GM21576 (cell line): ENCODE measurements around the gene OXGR1.

ENCODE experiments used
- ATAC-seq: cut with Tn5 transposase; IDR thresholded peaks from one replicate; pipeline ENCODE4 v1.9.1; 2021; ENCODE audit warnings: mild to moderate bottlenecking, moderate library complexity; ENCODE audit not compliant: unreplicated experiment

OXGR1 gene

DNA sequence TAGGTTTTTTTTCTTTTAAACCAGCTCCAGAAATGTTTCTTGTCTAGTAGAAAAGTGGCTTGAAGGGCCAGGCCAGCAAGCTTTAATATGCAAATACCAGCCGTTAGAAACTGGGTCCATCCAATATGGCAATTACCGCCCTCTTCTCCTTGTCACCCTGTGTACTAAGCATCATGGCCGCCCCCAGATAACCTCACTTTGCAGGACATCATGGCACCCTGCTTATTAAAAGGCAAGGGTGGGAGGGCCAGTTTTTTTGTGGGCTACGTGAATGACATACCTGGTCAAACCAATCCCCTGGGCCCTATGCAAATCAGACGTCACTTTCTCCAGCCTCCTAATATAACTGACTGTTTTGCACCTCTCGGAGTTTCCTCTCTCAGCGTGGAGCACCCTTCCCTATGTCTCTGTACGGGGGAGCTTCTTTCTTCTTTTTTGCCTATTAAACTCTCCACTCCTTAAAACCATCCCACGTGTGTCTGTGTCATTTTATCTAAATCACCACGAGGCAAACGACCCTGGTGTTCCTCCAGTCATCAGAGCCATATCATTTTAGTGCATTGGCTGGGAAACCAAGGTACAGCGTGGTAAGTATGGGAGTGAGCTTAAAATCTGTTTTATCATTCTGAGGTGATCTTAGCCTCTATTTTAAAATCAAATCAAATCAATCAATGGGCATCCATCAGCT lies 27.7 kb downstream of the OXGR1 start:
- ATAC-seq = no peak

DNA sequence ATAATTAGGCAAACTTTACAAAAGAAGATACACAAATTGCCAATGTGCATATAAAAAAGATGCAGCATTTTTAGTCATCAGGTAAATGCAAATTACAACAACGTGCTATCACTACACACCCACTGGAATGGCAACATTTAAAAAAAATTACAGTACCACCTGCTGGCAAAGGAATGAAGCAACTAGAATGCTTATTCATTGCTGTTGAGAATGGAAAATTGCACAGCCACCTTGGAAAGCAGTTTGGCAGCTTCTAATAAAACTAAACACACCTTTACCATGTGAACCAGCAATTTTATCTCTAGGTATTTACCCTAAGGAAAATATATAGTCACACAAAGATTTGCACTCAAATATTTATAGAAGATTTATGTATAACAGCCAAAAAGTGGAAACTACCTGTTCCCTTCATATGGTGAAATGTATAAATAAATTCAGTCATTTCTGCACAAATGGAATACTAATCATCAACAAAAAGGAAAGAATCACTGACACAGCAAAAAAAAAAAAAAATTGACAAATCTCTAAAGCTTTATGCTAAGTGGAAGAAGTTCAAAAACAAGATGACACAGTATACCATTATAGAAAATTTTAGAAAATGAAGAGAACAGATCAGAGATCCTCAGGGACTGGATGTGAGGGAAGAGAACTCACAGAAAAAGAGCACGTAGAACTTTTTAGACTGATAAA lies 30.3 kb downstream of the OXGR1 start:
- no peak for ATAC-seq

DNA sequence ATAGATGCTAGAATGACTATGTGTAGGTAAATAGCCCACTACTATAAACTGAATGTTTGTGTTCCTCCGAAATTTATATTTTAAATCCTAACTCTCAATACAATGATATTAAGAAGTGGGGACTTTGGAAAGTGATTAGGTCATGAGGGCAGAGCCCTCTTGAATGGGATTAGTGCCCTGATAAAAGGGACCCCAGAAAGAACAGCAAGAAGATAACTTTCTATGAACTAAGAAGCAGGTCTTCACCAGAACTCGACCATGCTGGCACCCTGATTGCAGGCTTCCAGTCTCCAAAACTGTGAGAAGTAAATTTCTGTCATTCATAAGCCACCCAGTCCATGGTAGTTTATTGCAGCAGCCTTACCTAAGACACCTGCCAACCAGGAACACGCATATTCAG lies 33.9 kb downstream of the OXGR1 start:
- ATAC-seq = no peak

DNA sequence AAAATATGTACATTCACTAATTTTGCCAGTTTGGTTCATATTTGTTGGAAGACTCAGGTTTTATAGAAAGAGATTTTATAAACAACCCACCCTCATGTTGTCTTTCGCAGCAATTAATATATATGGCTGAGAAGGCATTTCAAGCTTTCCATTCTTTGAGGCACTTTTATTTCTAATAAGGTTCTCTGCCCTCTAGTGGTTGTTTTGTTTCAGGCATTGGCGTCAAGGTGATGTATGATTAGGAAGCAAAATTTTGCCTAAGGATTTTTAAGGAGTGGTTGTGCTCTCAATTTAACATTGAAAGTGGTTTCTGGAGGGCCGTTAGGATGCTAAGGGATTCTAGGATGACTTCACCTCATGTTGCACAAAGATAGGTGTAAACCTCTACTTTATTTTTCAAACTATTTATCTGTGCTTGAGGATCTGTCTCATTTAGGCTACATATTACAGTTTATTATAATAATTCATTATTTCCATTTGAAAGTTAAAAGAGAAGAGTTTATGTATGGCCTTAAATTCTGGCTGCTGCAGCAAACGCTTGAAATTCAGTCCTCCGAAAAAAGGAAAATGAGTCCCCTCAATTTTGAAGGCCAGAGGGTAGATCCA lies 35.9 kb downstream of the OXGR1 start:
- peak; percentile 59 for ATAC-seq

DNA sequence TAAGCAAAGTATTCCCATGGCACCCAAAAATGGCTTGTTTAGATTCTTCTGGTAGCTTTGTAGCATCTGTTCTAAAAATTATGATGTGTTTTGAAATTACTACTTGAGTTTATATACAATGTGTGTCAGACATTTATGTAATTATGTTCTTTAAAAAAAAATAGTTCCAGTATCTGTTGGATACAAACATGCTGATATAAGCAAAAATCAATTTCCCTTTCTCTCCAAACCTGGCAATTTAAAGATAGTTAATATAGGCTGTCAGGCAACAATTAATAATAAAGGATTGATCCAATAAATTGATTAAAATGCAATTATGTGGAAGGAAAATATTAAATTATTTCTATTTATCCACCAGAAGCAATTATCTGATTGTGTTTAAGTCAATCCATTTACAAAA lies 41.7 kb downstream of the OXGR1 start:
- ATAC-seq = no peak

DNA sequence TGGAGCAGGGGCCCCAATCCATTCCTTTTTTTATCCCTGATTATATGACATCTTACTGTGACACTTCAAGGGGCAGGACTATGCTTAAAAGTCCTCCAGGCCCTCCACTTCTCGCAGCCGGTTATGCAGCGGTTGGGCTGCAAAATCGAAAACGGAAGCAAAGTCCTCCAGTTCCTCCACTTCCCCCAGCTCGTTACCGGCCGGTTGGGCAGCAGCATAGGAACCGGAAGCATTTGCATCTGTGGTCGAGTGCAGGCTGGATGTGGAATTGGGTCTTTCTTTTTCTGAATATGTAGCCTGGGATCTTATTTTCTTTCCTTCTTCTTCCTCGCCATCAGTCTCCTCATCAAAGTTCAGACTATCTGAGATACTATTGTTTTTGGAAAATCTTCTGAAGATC lies 46.1 kb downstream of the OXGR1 start:
- ATAC-seq = no peak

DNA sequence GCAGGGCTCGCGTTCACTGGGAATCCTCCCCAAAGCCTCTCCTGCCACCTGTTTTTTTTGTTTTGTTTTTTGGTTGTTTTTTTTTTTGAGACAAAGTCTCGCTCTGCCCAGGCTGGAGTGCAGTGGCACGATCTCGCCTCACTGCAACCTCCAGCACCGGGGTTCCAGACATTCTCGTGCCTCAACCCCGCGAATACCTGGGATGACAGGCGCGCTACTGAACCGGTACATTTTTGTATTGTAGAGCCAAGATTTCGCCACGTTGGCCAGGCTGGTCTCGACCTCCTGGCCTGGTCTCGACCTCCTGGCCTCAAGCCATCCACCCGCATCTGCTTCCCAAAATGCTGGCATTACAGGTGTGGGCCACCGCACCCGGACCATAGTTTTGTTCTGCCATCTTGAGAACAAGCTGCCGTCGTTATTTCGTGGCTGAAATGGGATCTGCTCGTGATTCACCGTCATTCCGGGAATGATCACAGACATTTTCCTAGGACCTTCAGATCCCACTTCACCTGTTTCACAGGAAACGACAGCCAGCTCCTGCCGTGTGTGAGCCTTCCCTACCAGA lies 46.8 kb downstream of the OXGR1 start:
- ATAC-seq = no peak

DNA sequence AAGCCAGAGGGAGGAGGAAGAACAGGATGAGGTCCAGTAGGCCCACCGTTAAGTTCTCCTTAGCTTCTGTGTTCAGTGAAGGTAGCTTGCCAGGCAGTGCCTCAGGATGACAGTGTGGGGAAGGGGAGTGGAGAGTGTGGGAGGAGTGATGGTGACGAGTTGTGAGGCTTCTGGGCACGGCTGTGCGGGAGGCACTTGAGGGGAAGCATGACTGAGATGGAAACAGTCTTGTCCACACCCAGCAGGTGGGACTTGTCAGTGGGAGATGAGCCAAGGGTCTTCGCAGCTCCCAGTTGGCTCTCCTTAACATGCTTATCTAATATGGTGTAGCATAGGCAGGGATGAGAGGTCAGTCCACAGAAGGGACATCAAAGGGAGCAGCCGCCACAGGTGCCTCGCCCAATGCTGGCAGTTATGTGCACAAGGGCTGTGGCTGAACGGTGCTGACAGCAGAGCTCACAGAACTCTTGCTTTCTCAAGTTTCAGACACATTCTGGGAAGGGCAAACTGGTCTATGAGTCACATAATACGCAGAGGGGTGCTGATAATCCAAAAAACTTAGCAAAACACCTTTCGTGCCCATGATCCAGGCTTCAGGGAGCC lies 47.5 kb downstream of the OXGR1 start:
- ATAC-seq = no peak

DNA sequence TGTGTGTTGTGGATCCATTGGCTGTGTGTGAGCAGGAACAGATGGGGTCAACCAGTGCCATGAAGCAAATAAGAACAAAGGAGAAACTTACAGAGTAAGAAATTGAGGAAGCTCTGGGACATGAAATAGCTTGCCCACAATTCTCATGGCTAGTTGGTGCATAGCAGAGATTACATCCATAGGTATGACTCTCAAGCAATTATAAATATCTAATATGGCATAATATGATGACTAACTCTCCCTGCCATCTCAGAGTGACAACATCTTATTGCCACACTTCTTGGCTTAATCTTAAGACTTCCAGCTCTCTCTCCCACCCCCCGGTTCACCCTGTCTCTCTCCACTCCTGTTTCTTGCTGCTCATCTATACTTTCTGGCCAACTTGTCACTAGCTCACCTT lies 53.3 kb downstream of the OXGR1 start:
- no peak for ATAC-seq

DNA sequence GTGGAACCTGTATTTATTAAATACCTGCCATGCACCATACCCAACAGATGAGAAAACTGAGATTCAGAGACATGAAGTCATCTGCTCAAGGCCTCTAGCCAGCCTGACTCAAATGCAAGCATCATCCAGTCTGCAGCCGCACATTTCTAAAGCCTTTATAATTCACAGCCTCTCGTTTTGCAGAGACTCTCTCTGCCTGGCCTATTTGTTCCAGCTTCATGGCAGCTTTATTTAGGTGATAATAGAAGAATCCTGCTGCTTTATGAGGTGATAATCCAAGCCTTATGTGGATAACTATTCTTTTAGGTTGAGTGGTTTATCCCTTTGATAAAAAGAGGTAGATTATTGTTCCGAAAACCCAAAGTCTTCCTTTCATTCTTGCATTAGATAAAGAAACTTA lies 58.4 kb downstream of the OXGR1 start:
- no peak for ATAC-seq
